K562 (cell line): ENCODE results near the gene POLE2. TPM values are rescaled to one million over a fixed set of nuclear protein-coding genes. Genes with fewer than 3 reads are reported as not detected.

Experiments used
- ATF1 ChIP-seq, 2 experiments: fragments of 450-650 bp in 1 of 2; IDR thresholded peaks; 2 replicates each; pipeline ENCODE4 v1.6.1; 2016; ENCODE audit warnings: missing compliant biosample characterization in 1 of 2, missing genetic modification characterization in 1 of 2
- ATF6 ChIP-seq: sonication (generic); formaldehyde crosslinking; IDR thresholded peaks from 2 replicates; pipeline ENCODE4 v1.4.0; 2020; ENCODE audit warnings: mild to moderate bottlenecking, missing genetic modification reagents
- E2F5 ChIP-seq: sonication (generic); formaldehyde crosslinking; IDR thresholded peaks from 2 replicates; pipeline ENCODE4 v1.8.0; 2022; ENCODE audit warnings: mild to moderate bottlenecking, missing genetic modification reagents
- EP300 ChIP-seq: IDR thresholded peaks from 2 replicates; pipeline ENCODE4 v1.6.1; 2012; ENCODE audit warnings: low read length, improper control_type of control experiment
- ESRRB ChIP-seq: fragments of 250-450 bp; sonication (Bioruptor Pico); IDR thresholded peaks from 2 replicates; pipeline ENCODE4 v1.5.0; 2020; ENCODE audit warnings: mild to moderate bottlenecking, moderate library complexity, borderline replicate concordance
- ETS2 ChIP-seq: IDR thresholded peaks from 2 replicates; pipeline ENCODE4 v1.6.1; 2016; ENCODE audit warnings: borderline replicate concordance, missing genetic modification characterization, mild to moderate bottlenecking, moderate library complexity, missing compliant biosample characterization; ENCODE audit not compliant: poor library complexity, severe bottlenecking
- HBP1 ChIP-seq: fragments of 450-650 bp; formaldehyde crosslinking; IDR thresholded peaks from 2 replicates; pipeline ENCODE4 v1.4.0; 2022; ENCODE audit warnings: missing genetic modification characterization
- HMBOX1 ChIP-seq: sonication (generic); IDR thresholded peaks from 2 replicates; pipeline ENCODE4 v1.6.1; 2016
- KHSRP ChIP-seq: fragments of 450-650 bp; IDR thresholded peaks from 2 replicates; pipeline ENCODE4 v1.6.1; 2017
- L3MBTL2 ChIP-seq: fragments of 450-650 bp; IDR thresholded peaks from 2 replicates; pipeline ENCODE4 v1.6.1; 2016; ENCODE audit warnings: mild to moderate bottlenecking, moderate library complexity
- MLLT1 ChIP-seq, 2 experiments: fragments of 450-650 bp; IDR thresholded peaks; 2 replicates each; pipeline ENCODE4 v1.6.1; 2016
- PRDM10 ChIP-seq: fragments of 450-650 bp; IDR thresholded peaks from 2 replicates; pipeline ENCODE4 v1.6.1; 2018; ENCODE audit not compliant: partially characterized antibody
- SMARCE1 ChIP-seq: fragments of 450-650 bp; IDR thresholded peaks from 2 replicates; pipeline ENCODE4 v1.7.1; 2016; ENCODE audit warnings: mild to moderate bottlenecking
- STAT5B ChIP-seq: fragments of 250-450 bp; sonication (Bioruptor Pico); IDR thresholded peaks from 2 replicates; pipeline ENCODE4 v1.8.0; 2021; ENCODE audit warnings: mild to moderate bottlenecking, inconsistent platforms
- ZFP1 ChIP-seq: fragments of 450-650 bp; formaldehyde crosslinking; IDR thresholded peaks from 2 replicates; pipeline ENCODE4 v1.4.0; 2020; ENCODE audit warnings: mild to moderate bottlenecking, mixed read lengths
- ZNF740 ChIP-seq, 3 experiments: fragments of 200-800 bp in 1 of 3; sonication (Bioruptor generic) in 1 of 3; sonication (generic) in 1 of 3; formaldehyde crosslinking in 1 of 3; IDR thresholded peaks; 2 replicates each; pipeline versions ENCODE4 v1.6.1 to v1.8.0; 2016 to 2022; ENCODE audit warnings: mild to moderate bottlenecking in 2 of 3, missing compliant biosample characterization in 2 of 3, missing genetic modification characterization in 2 of 3, missing genetic modification reagents in 1 of 3
- polyA plus RNA-seq, 8 experiments: library from polyadenylated mRNA; depleted of rRNA in 4 of 8; stranded (reverse) in 5 of 8; unstranded in 3 of 8; fragments of >200 nt; fragmentation: Nextera tagmentation in 2 of 8; fragmentation: Illumina TruSeq in 1 of 8; extraction: Ambion mirVana in 2 of 8; extraction: Trizol in 1 of 8; gene quantifications; 2 replicates each; pipeline versions ENCODE4 v1.2.1 to v1.2.3, GENCODE V29; 2011 to 2014; ENCODE audit warnings: inconsistent platforms in 1 of 8, missing spikeins in 1 of 8
- total RNA-seq, 7 experiments: library from RNA; depleted of rRNA in 6 of 7; stranded (reverse); fragments of >200 nt in 6 of 7; fragmentation: Illumina TruSeq in 2 of 7; extraction: Trizol in 2 of 7; gene quantifications; 2 replicates each; pipeline versions ENCODE4 v1.2.1 to v1.2.3, GENCODE V29; 2011 to 2021; ENCODE audit warnings: low replicate concordance in 1 of 7

POLE2 gene
- total and polyA plus RNA-seq, 9 of the 15 experiments (the other 6 are each of a cell fraction or from before 2014, with no cell fraction given), result 30.7 to 78.4 (median 55.4) TPM

- TF ChIP-seq ATF6 (CRISPR knock-in tag) (no peak), ZFP1 (CRISPR knock-in tag) (no peak), STAT5B (CRISPR knock-in tag) (no peak), PRDM10 (no peak), KHSRP (no peak), L3MBTL2 (no peak), EP300 (no peak), HBP1 (CRISPR knock-in tag) (no peak), ETS2 (no peak), E2F5 (CRISPR knock-in tag) (no peak), MLLT1 (IDR thresholded peaks at IDR 0.05) (no peak), HMBOX1 (peak; percentile 56), ZNF740 (CRISPR knock-in tag; IDR thresholded peaks at IDR 0.05) (no peak), ZNF740 (tag; IDR thresholded peaks at IDR 0.05) (no peak), ATF1 (CRISPR knock-in tag; IDR thresholded peaks at IDR 0.05) (no peak), ATF1 (tag; IDR thresholded peaks at IDR 0.05) (no peak), SMARCE1 (no peak), ESRRB (CRISPR knock-in tag) (no peak)
Measured at GRCh38 chr14:49691031-49691430, 3.0 kb upstream of the POLE2 start (continued).
